HEK293 (cell line): Measurements from ENCODE around the gene KCTD1.

ENCODE experiments used
- CTCF ChIP-seq: fragments of 450-650 bp; formaldehyde crosslinking; IDR thresholded peaks from 2 replicates; pipeline ENCODE4 v1.5.1; 2016; ENCODE audit warnings: missing biosample characterization, missing genetic modification characterization
- ELK4 ChIP-seq: IDR thresholded peaks from 2 replicates; pipeline ENCODE4 v1.6.1; 2011; ENCODE audit warnings: mild to moderate bottlenecking, low read depth, low read length, borderline replicate concordance
- SALL2 ChIP-seq: fragments of 450-650 bp; formaldehyde crosslinking; IDR thresholded peaks from 2 replicates; pipeline ENCODE4 v1.5.0; 2017; ENCODE audit warnings: missing biosample characterization, mild to moderate bottlenecking, missing genetic modification characterization, borderline replicate concordance
- TRIM28 ChIP-seq: IDR thresholded peaks from 2 replicates; pipeline ENCODE4 v1.6.1; 2011; ENCODE audit warnings: low read length, control low read depth, borderline replicate concordance
- YY2 ChIP-seq: fragments of 450-650 bp; formaldehyde crosslinking; IDR thresholded peaks from 2 replicates; pipeline ENCODE4 v1.5.1; 2016; ENCODE audit warnings: missing biosample characterization, missing genetic modification characterization
- ZBTB21 ChIP-seq: fragments of 450-650 bp; formaldehyde crosslinking; IDR thresholded peaks from 2 replicates; pipeline ENCODE4 v1.5.1; 2017; ENCODE audit warnings: missing biosample characterization, missing genetic modification characterization
- ZBTB7A ChIP-seq: fragments of 450-650 bp; formaldehyde crosslinking; IDR thresholded peaks from 2 replicates; pipeline ENCODE4 v1.5.1; 2016; ENCODE audit warnings: low read depth, missing biosample characterization, missing genetic modification characterization
- ZNF138 ChIP-seq: fragments of 450-650 bp; formaldehyde crosslinking; IDR thresholded peaks from 2 replicates; pipeline ENCODE4 v1.5.1; 2016; ENCODE audit warnings: missing biosample characterization, missing genetic modification characterization, borderline replicate concordance
- ZNF292 ChIP-seq: fragments of 450-650 bp; formaldehyde crosslinking; IDR thresholded peaks from 2 replicates; pipeline ENCODE4 v1.5.1; 2016; ENCODE audit warnings: low read depth, missing biosample characterization, missing genetic modification characterization, borderline replicate concordance
- ZNF335 ChIP-seq: fragments of 450-650 bp; formaldehyde crosslinking; conservative IDR thresholded peaks from 2 replicates; pipeline ENCODE4 v1.5.1; 2016; ENCODE audit warnings: missing biosample characterization, missing genetic modification characterization
- ZNF426 ChIP-seq: fragments of 450-650 bp; formaldehyde crosslinking; IDR thresholded peaks from 2 replicates; pipeline ENCODE4 v1.5.1; 2017; ENCODE audit warnings: missing biosample characterization, missing genetic modification characterization, mild to moderate bottlenecking, inconsistent platforms, moderate library complexity
- ZNF510 ChIP-seq: fragments of 450-650 bp; formaldehyde crosslinking; IDR thresholded peaks from 2 replicates; pipeline ENCODE4 v1.5.1; 2018; ENCODE audit warnings: mild to moderate bottlenecking, missing genetic modification characterization, missing biosample characterization; ENCODE audit not compliant: insufficient replicate concordance
- ZNF837 ChIP-seq: fragments of 450-650 bp; formaldehyde crosslinking; IDR thresholded peaks from 2 replicates; pipeline ENCODE4 v1.5.1; 2016; ENCODE audit warnings: missing biosample characterization, missing genetic modification characterization
- ZSCAN4 ChIP-seq: fragments of 450-650 bp; formaldehyde crosslinking; IDR thresholded peaks from 2 replicates; pipeline ENCODE4 v1.5.1; 2017; ENCODE audit warnings: missing biosample characterization, missing genetic modification characterization

GRCh38 chr18:26465431-26465830 lies 82.9 kb downstream of the KCTD1 start:
- TF ChIP-seq SALL2 (no peak), CTCF (tag by site-specific recombination) (no peak), TRIM28 (no peak), YY2 (no peak), ZNF292 (no peak), ZNF138 (tag by site-specific recombination) (no peak), ZNF426 (tag by site-specific recombination) (no peak), ZBTB21 (tag by site-specific recombination) (no peak), ZNF510 (tag by site-specific recombination) (no peak), ELK4 (no peak), ZBTB7A (tag by site-specific recombination) (no peak), ZSCAN4 (no peak), ZNF335 (tag by site-specific recombination) (no peak), ZNF837 (tag by site-specific recombination) (no peak)
